ENCODE results near the gene RANBP3L.

DNA sequence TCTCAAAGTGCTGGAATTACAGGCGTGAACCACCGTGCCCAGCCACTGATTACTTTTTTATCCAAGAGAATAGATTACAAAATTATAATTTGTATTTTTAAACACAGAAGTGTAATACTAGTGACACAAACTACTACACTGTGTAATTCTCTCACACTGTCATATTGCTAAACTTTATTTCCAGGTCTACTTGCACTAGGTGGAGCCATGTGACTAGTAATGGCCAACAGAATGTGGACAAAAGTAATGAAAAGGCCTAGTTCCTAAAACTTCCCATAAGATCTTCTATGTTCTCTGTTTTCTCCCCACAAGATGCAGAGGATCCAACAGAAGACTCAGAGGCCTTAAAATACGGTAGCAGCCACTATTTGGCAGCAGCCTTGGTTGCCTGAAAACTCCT lies 87.3 kb downstream of the RANBP3L start:
- TF ChIP-seq, protein P1, sequence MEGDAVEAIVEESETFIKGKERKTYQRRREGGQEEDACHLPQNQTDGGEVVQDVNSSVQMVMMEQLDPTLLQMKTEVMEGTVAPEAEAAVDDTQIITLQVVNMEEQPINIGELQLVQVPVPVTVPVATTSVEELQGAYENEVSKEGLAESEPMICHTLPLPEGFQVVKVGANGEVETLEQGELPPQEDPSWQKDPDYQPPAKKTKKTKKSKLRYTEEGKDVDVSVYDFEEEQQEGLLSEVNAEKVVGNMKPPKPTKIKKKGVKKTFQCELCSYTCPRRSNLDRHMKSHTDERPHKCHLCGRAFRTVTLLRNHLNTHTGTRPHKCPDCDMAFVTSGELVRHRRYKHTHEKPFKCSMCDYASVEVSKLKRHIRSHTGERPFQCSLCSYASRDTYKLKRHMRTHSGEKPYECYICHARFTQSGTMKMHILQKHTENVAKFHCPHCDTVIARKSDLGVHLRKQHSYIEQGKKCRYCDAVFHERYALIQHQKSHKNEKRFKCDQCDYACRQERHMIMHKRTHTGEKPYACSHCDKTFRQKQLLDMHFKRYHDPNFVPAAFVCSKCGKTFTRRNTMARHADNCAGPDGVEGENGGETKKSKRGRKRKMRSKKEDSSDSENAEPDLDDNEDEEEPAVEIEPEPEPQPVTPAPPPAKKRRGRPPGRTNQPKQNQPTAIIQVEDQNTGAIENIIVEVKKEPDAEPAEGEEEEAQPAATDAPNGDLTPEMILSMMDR (IDR thresholded peaks at IDR 0.05; ENCODE audit: insufficient read depth, low read depth, low read length) = no peak
- no peak for TF ChIP-seq EZH2 (IDR thresholded peaks at IDR 0.05; ENCODE audit: insufficient read depth, low read length)
